BLaER1 (cell line): Measurements from ENCODE around the gene EPHA6.
A peak's percentile ranks its signal among the peaks of the same experiment; 100 is the strongest.

Experiments used
- H3K27ac ChIP-seq: shearing (Covaris generic); formaldehyde crosslinking; 2 replicates; pipeline ENCODE4 v1.8.1; 2022
- H3K27me3 ChIP-seq: shearing (Covaris generic); formaldehyde crosslinking; 2 replicates; pipeline ENCODE4 v1.8.1; 2022
- H3K36me3 ChIP-seq: shearing (Covaris generic); formaldehyde crosslinking; 2 replicates; pipeline ENCODE4 v1.8.1; 2022
- H3K4me1 ChIP-seq: shearing (Covaris generic); formaldehyde crosslinking; 2 replicates; pipeline ENCODE4 v1.8.1; 2022
- H3K4me2 ChIP-seq: shearing (Covaris generic); formaldehyde crosslinking; 2 replicates; pipeline ENCODE4 v1.8.1; 2022
- H3K4me3 ChIP-seq: shearing (Covaris generic); formaldehyde crosslinking; 2 replicates; pipeline ENCODE4 v1.8.1; 2022
- H3K9ac ChIP-seq: shearing (Covaris generic); formaldehyde crosslinking; 2 replicates; pipeline ENCODE4 v1.8.1; 2022
- H3K9me3 ChIP-seq: shearing (Covaris generic); formaldehyde crosslinking; 2 replicates; pipeline ENCODE4 v1.8.1; 2022
- H4K20me1 ChIP-seq: shearing (Covaris generic); formaldehyde crosslinking; 2 replicates; pipeline ENCODE4 v1.8.1; 2022
- Cebpa-rat ChIP-seq: shearing (Covaris generic); IDR thresholded peaks from 2 replicates; pipeline ENCODE4 v1.8.1; 2022

Gene EPHA6

DNA sequence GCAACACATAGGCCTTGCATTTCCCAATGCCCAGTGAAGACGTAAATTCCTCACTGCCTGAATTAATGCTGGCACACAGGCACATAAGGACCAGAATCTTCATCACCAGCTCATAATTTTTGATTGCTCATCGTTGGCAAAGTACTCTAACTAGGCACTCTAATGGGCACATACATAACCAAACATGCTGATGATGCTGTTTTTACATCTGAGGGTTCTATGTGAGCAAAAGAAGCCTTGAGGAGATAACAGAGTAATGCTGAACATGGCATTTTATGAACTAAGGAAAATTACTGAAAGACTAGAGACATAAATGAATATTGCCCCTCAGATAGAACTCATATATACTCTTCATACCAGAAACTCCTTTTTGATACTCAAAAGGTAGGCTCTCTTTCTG, 387.4 kb downstream of the EPHA6 start:
- Histone ChIP-seq H3K4me2 (no peak overlapping the region), H4K20me1 (no peaks in the 10 kb centered on the region), H3K4me1 (peaks cover 6% of the 10 kb centered on the region; the same call in 1 of the 2 replicates), H3K27ac (no peak overlapping the region), H3K4me3 (no peak overlapping the region), H3K9me3 (no peaks in the 10 kb centered on the region), H3K27me3 (no peaks in the 10 kb centered on the region), H3K36me3 (no peaks in the 10 kb centered on the region), H3K9ac (no peak overlapping the region)
- no peak for TF ChIP-seq Cebpa-rat

DNA sequence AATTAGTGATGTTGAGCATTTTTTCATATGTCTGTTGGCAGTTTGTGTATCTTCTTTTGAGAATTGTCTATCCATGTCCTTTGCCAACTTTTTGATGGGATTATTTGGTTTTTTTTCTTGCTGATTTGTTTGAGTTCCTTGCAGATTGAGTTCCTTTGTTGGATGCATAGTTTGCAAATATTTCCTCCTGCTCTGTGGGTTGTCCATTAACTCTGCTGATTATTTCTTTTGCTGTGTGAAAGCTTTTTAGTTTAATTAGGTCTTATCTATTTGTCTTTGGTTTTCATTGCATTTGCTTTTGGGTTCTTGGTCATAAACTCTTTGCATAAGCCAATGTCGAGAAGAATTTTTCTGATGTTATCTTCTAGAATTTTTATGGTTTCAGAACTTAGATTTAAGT, 414.6 kb downstream of the EPHA6 start:
- no peak overlapping the region for H3K9ac ChIP-seq
- no peak overlapping the region for H3K4me2 ChIP-seq
- H3K27me3 ChIP-seq: no peaks in the 10 kb centered on the region
- peaks cover 16% of the 10 kb centered on the region for H3K4me1 ChIP-seq
- H3K4me3 ChIP-seq: no peak overlapping the region
- TF ChIP-seq Cebpa-rat: no peak
- no peak overlapping the region for H3K27ac ChIP-seq
- H3K36me3 ChIP-seq: no peaks in the 10 kb centered on the region
- H3K9me3 ChIP-seq: no peaks in the 10 kb centered on the region
- H4K20me1 ChIP-seq: no peaks in the 10 kb centered on the region

- TF ChIP-seq Cebpa-rat: no peak
- H3K27me3 ChIP-seq: no peaks in the 10 kb centered on the region
- no peak overlapping the region for H3K4me3 ChIP-seq
- H4K20me1 ChIP-seq: no peaks in the 10 kb centered on the region
- H3K4me2 ChIP-seq: no peak overlapping the region
- no peaks in the 10 kb centered on the region for H3K36me3 ChIP-seq
- H3K4me1 ChIP-seq: peaks cover 16% of the 10 kb centered on the region
- H3K27ac ChIP-seq: no peak overlapping the region
- no peaks in the 10 kb centered on the region for H3K9me3 ChIP-seq
- H3K9ac ChIP-seq: no peak overlapping the region
Observed at GRCh38 chr3:97230486-97230885, 416.1 kb downstream of the EPHA6 start.

DNA sequence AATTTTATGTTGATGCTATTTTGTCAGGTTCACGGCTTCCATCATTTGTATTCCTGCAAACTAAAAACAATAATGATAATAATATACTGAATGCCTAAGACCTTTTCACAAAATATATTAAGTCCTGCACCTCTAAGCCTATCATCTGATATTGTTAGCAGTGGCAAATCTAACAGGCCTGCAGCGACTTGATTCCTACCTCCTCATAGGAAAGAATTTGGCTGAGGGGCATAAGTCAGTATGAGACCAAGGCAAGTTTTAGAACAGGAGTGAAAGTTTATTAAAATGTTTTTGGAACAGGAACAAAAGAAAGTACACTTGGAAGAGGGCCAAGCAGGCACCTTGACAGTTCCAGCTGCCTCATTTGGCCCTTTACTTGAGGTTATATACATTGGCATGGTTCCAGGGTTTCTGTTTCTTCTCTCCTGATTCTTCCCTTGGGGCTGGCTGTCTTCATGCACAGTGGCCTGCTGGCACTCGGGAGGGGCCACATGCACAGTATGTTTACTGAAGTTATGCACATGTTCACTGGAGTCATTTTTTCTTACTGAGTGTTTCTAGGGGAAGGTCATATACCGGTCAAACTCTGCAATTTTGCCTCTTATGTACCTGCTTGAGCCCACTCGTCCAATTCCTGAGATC, 418.1 kb downstream of the EPHA6 start:
- no peak overlapping the region for H3K27ac ChIP-seq
- no peaks in the 10 kb centered on the region for H3K27me3 ChIP-seq
- H3K4me1 ChIP-seq: peaks cover 15% of the 10 kb centered on the region
- no peak for TF ChIP-seq Cebpa-rat
- no peak overlapping the region for H3K4me3 ChIP-seq
- H3K36me3 ChIP-seq: no peaks in the 10 kb centered on the region
- no peaks in the 10 kb centered on the region for H4K20me1 ChIP-seq
- no peak overlapping the region for H3K9ac ChIP-seq
- H3K9me3 ChIP-seq: no peaks in the 10 kb centered on the region
- peak overlapping the region; percentile 45 for H3K4me2 ChIP-seq

GRCh38 chr3:97235179-97235578, 420.8 kb downstream of the EPHA6 start:
- H3K36me3 ChIP-seq: no peaks in the 10 kb centered on the region
- peaks cover 8% of the 10 kb centered on the region for H3K4me1 ChIP-seq
- H3K27ac ChIP-seq: no peak overlapping the region
- no peaks in the 10 kb centered on the region for H4K20me1 ChIP-seq
- TF ChIP-seq Cebpa-rat: no peak
- H3K4me3 ChIP-seq: no peak overlapping the region
- no peak overlapping the region for H3K9ac ChIP-seq
- no peak overlapping the region for H3K4me2 ChIP-seq
- H3K27me3 ChIP-seq: no peaks in the 10 kb centered on the region
- no peaks in the 10 kb centered on the region for H3K9me3 ChIP-seq

GRCh38 chr3:97235611-97236315, 421.4 kb downstream of the EPHA6 start:
- no peak overlapping the region for H3K4me2 ChIP-seq
- no peak overlapping the region for H3K27ac ChIP-seq
- no peak overlapping the region for H3K9ac ChIP-seq
- H4K20me1 ChIP-seq: no peaks in the 10 kb centered on the region
- no peaks in the 10 kb centered on the region for H3K9me3 ChIP-seq
- no peak for TF ChIP-seq Cebpa-rat
- no peaks in the 10 kb centered on the region for H3K27me3 ChIP-seq
- no peaks in the 10 kb centered on the region for H3K36me3 ChIP-seq
- peaks cover 8% of the 10 kb centered on the region for H3K4me1 ChIP-seq
- no peak overlapping the region for H3K4me3 ChIP-seq

- Histone ChIP-seq H3K9me3 (no peaks in the 10 kb centered on the region), H3K4me3 (no peak overlapping the region), H3K4me1 (no peaks in the 10 kb centered on the region), H3K9ac (no peak overlapping the region), H3K4me2 (no peak overlapping the region), H3K27ac (no peak overlapping the region), H4K20me1 (no peaks in the 10 kb centered on the region), H3K27me3 (no peaks in the 10 kb centered on the region), H3K36me3 (no peaks in the 10 kb centered on the region)
- no peak for TF ChIP-seq Cebpa-rat
Observed at GRCh38 chr3:97241417-97241816, 427.0 kb downstream of the EPHA6 start.

GRCh38 chr3:97245201-97245910, 431.0 kb downstream of the EPHA6 start:
- H3K4me2 ChIP-seq: no peak overlapping the region
- no peaks in the 10 kb centered on the region for H4K20me1 ChIP-seq
- H3K9ac ChIP-seq: no peak overlapping the region
- no peak overlapping the region for H3K27ac ChIP-seq
- no peaks in the 10 kb centered on the region for H3K4me1 ChIP-seq
- no peak for TF ChIP-seq Cebpa-rat
- no peaks in the 10 kb centered on the region for H3K36me3 ChIP-seq
- no peaks in the 10 kb centered on the region for H3K9me3 ChIP-seq
- H3K4me3 ChIP-seq: no peak overlapping the region
- H3K27me3 ChIP-seq: no peaks in the 10 kb centered on the region

- Histone ChIP-seq H3K4me3 (no peak overlapping the region), H3K4me2 (no peak overlapping the region), H4K20me1 (no peaks in the 10 kb centered on the region), H3K27ac (no peak overlapping the region), H3K36me3 (no peaks in the 10 kb centered on the region), H3K9ac (no peak overlapping the region), H3K27me3 (no peaks in the 10 kb centered on the region), H3K9me3 (no peaks in the 10 kb centered on the region), H3K4me1 (no peaks in the 10 kb centered on the region)
- TF ChIP-seq Cebpa-rat: no peak
Observed at GRCh38 chr3:97256060-97256459, 441.7 kb downstream of the EPHA6 start.
